Left ventricle myocardium inferior (tissue), 1 donor: ENCODE measurements around the gene PLEKHO2. TPM values are rescaled to one million over a fixed set of nuclear protein-coding genes. Genes with fewer than 3 reads are reported as not detected.

Experiments
- DNase-seq: peaks from one replicate; pipeline ENCODE4 v3.0.0-alpha.2; 2020
- H3K27ac ChIP-seq: fragments of 200-600 bp; replicated peaks from 2 replicates; pipeline ENCODE4 v1.8.0; 2021
- H3K27me3 ChIP-seq: fragments of 200-600 bp; 2 replicates; pipeline ENCODE4 v1.8.0; 2021; ENCODE audit warnings: low read depth
- H3K36me3 ChIP-seq: fragments of 200-600 bp; 2 replicates; pipeline ENCODE4 v1.8.0; 2021
- H3K4me1 ChIP-seq: fragments of 200-600 bp; 2 replicates; pipeline ENCODE4 v1.8.0; 2021
- H3K4me3 ChIP-seq: fragments of 200-600 bp; 2 replicates; pipeline ENCODE4 v1.8.0; 2021; ENCODE audit warnings: mild to moderate bottlenecking, moderate library complexity
- H3K9me3 ChIP-seq: fragments of 200-600 bp; replicated peaks from 2 replicates; pipeline ENCODE4 v1.8.0; 2021
- intact Hi-C: fragments of 100-400 bp; cut with micrococcal nuclease; formaldehyde crosslinking; loops from one replicate; pipeline ENCODE4 v1.11.0; 2022
- total RNA-seq: library from RNA; stranded (reverse); fragmentation: NEBNext Ultra II Directional; extraction: Animal tissue kit (Norgen Biotek cat#: 25700); gene quantifications from one replicate; pipeline ENCODE4 v1.2.1, GENCODE V29; 2021
- TF ChIP-seq, protein P1 (sequence below): fragments of 200-600 bp; IDR thresholded peaks from 2 replicates; pipeline ENCODE4 v1.8.0; 2021; ENCODE audit warnings: antibody characterized with exemption, mild to moderate bottlenecking, borderline replicate concordance
- donor health status: DM: no; HTN: yes; CAD: no; lungs with severe emphysema.

Gene PLEKHO2
- total RNA-seq, 1 donor from 2014 or later = 8.0 TPM

DNA sequence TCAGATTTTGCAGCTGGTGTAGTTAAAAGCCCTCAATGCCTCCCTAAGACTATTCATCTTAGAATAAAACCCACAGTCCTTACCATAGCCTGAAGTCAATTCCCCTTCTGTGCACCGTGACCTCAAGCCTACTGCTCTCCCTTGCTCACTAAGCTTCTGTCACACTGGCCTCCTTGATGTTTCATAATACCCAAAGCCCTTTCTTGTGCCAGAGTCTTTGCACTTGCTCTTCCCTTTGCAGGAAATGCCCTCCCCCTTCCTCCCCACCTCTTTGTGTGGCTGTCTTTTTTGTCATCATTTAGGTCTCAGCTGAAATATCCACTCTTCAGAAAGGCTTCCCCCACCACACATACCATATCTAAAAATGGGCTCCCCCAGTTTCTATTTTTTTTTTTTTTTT is 4.2 kb upstream of the PLEKHO2 start:
- no peaks in the 10 kb centered on the region for H3K27me3 ChIP-seq
- DNase-seq = no peak
- intact Hi-C loops = no loop called here
- TF ChIP-seq, protein P1, sequence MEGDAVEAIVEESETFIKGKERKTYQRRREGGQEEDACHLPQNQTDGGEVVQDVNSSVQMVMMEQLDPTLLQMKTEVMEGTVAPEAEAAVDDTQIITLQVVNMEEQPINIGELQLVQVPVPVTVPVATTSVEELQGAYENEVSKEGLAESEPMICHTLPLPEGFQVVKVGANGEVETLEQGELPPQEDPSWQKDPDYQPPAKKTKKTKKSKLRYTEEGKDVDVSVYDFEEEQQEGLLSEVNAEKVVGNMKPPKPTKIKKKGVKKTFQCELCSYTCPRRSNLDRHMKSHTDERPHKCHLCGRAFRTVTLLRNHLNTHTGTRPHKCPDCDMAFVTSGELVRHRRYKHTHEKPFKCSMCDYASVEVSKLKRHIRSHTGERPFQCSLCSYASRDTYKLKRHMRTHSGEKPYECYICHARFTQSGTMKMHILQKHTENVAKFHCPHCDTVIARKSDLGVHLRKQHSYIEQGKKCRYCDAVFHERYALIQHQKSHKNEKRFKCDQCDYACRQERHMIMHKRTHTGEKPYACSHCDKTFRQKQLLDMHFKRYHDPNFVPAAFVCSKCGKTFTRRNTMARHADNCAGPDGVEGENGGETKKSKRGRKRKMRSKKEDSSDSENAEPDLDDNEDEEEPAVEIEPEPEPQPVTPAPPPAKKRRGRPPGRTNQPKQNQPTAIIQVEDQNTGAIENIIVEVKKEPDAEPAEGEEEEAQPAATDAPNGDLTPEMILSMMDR = no peak
- H3K4me3 ChIP-seq = no peak overlapping the region
- H3K27ac ChIP-seq = peak overlapping the region; percentile 5
- no peaks in the 10 kb centered on the region for H3K36me3 ChIP-seq
- H3K4me1 ChIP-seq = peaks cover 23% of the 10 kb centered on the region
- no peaks in the 10 kb centered on the region for H3K9me3 ChIP-seq

DNA sequence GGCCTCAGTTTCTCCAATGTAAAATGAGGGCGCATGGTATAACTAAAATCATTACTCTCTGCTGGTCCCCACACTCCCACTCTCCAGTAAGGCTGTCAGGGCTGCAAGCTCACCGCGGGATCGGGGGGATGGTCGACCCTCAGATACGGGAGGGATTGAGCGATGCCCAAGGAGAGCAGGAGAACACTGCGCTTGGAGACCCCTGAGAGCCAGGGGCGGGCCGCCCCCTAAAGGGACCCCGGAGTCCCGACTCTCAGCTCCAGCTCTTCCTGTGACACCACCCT is 713 bp upstream of the PLEKHO2 start:
- TF ChIP-seq, protein P1 = no peak
- Histone ChIP-seq H3K36me3 (no peaks in the 10 kb centered on the region), H3K27me3 (no peaks in the 10 kb centered on the region), H3K9me3 (no peaks in the 10 kb centered on the region), H3K4me1 (peaks cover 57% of the 10 kb centered on the region), H3K4me3 (peak overlapping the region; percentile 99), H3K27ac (peak overlapping the region; percentile 99)
- intact Hi-C loops = loop anchor here (10.0 kb wide), 1 partner anchor 54 kb away; no protein-coding TSS in a partner anchor
- DNase-seq = no peak

DNA sequence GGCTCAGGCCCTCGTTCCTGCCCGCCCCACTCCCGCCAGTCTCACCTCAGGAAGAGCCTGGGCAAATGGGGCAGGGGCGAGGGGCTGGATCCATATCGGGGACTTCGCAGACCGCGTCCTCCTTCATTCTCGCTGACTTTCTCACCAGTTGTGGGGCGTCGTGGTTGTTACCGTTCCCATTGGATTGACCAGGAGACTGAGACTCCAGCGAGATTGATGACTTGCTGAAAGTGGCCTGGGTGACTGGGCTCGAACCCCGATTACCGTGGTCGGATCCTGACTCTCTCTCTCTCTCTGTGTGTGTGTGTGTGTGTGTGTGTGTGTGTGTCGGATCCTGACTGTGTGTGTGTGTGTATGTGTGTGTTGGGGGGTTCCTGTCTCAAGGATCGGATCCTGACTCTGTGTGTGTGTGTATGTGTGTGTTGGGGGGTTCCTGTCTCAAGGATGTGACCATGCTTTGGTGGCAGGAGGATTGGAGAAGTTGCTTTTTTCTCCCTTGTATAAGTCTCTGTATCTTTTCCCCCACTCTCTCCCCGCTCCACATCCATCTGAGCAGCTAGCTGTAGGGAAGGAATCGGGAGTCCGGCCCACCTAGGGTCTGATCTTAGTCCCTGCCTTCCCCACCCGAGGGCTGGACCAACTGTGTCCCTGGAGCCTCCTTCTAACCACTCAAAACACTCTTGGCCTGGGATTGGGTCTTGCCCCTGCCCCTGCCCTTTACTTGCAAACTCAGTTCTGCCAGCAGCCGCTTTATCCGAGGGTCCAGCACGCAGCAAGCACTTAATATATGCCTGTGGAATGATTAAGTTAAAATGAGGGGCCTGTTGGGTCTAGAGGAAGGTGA is 603 bp downstream of the PLEKHO2 start:
- peak overlapping the region; percentile 99 for H3K4me3 ChIP-seq
- peak overlapping the region; percentile 99 for H3K27ac ChIP-seq
- H3K9me3 ChIP-seq = no peaks in the 10 kb centered on the region
- no peaks in the 10 kb centered on the region for H3K36me3 ChIP-seq
- TF ChIP-seq, protein P1 = no peak
- intact Hi-C loops = loop anchor here (10.0 kb wide), 1 partner anchor 52 kb away; no protein-coding TSS in a partner anchor
- no peaks in the 10 kb centered on the region for H3K27me3 ChIP-seq
- peak; percentile 39 for DNase-seq
- H3K4me1 ChIP-seq = peaks cover 66% of the 10 kb centered on the region

DNA sequence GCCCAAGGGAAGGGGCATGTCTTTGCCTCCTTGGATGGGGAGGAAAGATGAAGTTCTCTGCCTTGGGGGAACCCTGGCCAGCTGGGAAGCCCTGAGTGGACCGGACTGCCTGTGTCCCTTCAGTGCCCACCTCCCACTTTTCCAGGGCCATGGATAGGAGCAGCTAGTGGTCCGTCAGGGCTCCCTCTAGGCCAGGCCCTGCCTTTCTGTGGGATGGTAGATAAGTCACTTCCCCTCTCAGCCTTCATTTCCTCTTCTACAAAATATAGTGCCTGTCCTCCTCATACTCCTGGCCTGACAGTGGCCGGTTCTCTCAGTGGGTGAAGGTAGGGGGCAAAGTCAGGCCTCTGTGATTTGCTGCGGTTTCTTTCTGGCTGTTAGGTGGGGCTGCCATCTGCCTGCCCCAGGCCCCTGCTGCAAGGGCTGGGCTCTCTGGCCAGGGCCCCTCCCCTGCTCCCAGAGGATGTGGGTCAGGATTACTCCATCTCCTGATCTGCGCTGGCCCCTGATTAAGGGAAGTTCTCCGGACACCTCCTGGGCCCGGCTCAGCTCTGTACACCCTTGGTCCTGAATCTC is 1.4 kb downstream of the PLEKHO2 start:
- H3K36me3 ChIP-seq = no peaks in the 10 kb centered on the region
- no peaks in the 10 kb centered on the region for H3K27me3 ChIP-seq
- intact Hi-C loops = loop anchor here (10.0 kb wide), 1 partner anchor 52 kb away; no protein-coding TSS in a partner anchor
- peak overlapping the region; percentile 99 for H3K27ac ChIP-seq
- H3K4me3 ChIP-seq = peak overlapping the region; percentile 99
- peaks cover 73% of the 10 kb centered on the region for H3K4me1 ChIP-seq
- H3K9me3 ChIP-seq = no peaks in the 10 kb centered on the region
- TF ChIP-seq, protein P1 = no peak
- DNase-seq = peak; percentile 69

DNA sequence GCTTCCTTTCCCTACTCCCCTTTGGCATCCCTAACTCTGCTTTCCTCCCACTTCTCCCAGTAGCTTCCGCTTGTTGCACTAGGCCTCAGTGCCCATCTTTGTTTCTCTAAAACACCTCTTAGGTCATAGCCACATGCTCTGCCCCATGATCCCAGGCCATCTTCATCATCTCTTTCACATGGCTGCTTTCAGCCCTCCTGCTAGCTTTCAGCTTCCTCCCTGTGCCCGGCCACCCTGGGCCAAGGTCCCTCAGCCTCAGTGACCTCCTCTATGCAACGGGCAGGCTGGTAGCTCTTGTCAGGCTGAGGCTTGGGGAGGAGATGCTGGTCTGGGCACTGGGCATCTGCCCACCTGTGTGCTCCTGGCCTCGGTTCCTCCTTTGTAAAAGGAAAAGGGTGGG is 2.3 kb downstream of the PLEKHO2 start:
- Histone ChIP-seq H3K27ac (peak overlapping the region; percentile 99), H3K4me3 (peak overlapping the region; percentile 99), H3K9me3 (no peaks in the 10 kb centered on the region), H3K4me1 (peaks cover 74% of the 10 kb centered on the region), H3K27me3 (no peaks in the 10 kb centered on the region), H3K36me3 (peaks cover 7% of the 10 kb centered on the region)
- DNase-seq = no peak
- TF ChIP-seq, protein P1 = no peak
- intact Hi-C loops = loop anchor here (10.0 kb wide), 1 partner anchor 51 kb away; no protein-coding TSS in a partner anchor
